HG02678 (cell line): Measurements from ENCODE around the gene INPP4B.

ENCODE experiments used
- ATAC-seq: cut with Tn5 transposase; IDR thresholded peaks from one replicate; pipeline ENCODE4 v1.9.1; 2021; ENCODE audit warnings: mild to moderate bottlenecking, moderate library complexity; ENCODE audit not compliant: unreplicated experiment

Gene INPP4B

GRCh38 chr4:142316913-142317312, 529.2 kb downstream of the INPP4B start:
- ATAC-seq = no peak

DNA sequence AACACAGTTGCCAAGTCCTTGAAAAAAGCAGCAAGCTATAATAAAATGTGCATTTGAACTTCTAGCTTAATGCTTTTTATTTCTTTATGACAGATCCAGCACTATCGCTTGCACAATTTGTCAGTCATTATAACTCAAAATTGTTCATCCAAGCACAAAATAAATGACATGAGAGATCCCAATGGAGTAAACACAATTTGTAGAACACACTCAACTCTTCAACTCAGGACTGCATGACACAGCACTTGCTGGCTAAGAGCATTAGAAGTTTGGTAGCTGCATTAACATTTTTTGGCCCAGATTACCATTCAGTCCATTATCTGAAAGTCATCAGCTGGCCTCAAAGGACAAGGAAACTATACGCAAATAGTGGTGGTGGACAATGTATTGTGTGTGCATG, 530.1 kb downstream of the INPP4B start:
- no peak for ATAC-seq

DNA sequence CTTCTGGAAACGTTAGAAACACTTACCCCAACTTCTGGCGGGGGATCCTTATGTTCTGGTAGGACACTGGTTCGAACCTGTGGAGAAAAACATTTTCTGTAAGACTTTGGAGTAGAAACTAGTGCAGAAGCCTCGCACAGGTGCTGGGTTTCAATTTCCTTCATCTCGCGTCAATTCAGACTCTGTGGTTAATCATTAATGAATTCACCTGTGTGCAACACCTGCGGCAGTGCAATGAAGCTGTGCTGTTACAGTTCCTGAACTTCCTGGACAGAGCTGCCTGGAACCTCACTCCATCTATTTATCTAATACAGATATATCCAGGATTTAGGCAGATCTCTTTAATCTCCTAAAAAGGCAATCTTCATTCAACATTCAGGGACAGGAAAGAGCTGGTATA, 531.4 kb downstream of the INPP4B start:
- ATAC-seq = no peak

- ATAC-seq = no peak
Observed at GRCh38 chr4:142314247-142314646, 531.9 kb downstream of the INPP4B start.

DNA sequence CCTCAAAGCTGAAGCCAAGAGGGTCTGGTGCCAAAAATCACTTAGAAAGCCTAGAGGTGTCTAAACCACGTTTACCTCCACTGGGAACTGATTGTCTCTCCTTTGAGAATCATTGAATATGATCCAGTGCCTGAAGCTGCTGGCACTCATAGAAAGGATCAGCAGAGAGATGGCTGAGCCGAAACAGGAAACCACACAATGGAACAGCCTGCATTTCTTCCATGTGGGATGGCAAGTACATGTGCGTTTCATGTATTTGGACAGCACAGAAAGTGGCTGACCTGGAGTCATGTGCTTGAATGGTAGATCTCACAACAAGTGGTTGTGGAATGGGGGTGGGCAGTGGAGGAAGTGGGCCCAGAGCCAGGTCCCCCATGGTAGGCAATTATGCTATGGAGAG, 533.7 kb downstream of the INPP4B start:
- ATAC-seq = no peak

- no peak for ATAC-seq
Observed at GRCh38 chr4:142311916-142312315, 534.2 kb downstream of the INPP4B start.

GRCh38 chr4:142309772-142310171, 536.3 kb downstream of the INPP4B start:
- no peak for ATAC-seq

- no peak for ATAC-seq
Observed at GRCh38 chr4:142307857-142308256, 538.2 kb downstream of the INPP4B start.

GRCh38 chr4:142297313-142297712, 548.8 kb downstream of the INPP4B start:
- ATAC-seq = no peak

GRCh38 chr4:142293536-142293935, 552.6 kb downstream of the INPP4B start:
- ATAC-seq = no peak

DNA sequence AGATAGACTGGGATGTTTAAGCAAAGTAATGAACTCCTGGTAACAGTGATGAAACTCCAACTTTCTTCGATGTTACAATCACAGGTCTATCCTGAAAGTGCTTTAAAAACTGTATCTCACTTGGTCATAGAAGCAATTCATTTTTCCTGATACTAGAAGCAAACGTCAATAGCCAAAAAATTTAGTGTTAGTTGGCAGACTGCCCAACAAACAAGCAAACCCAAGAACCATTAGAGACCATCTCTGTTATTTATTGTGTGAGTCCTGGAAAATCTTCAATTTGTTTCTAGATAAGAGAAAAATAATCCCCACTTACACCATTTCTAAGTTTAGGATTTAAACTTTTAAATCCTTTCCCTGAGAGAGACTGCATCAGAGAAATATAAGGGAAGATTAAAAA, 553.9 kb downstream of the INPP4B start:
- ATAC-seq = no peak

GRCh38 chr4:142291299-142292050, 554.6 kb downstream of the INPP4B start:
- ATAC-seq = no peak

GRCh38 chr4:142287371-142287770, 558.7 kb downstream of the INPP4B start:
- ATAC-seq = no peak

DNA sequence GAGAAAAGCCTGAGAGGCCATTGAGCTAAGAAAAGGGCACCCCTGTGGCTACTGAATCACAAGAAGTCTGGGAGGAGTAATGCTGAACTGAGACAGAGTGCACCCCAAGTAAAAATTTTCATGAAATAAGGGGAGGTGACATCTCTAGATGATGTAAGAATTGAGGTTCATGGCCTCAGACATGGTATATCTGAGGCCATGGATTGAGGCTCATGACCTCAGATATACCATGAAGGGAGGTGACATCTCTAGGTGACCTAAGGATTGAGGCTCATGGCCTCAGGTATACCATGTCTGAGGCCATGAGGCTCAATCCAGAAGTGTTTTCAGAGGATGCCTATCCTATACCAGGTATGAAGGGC, 560.9 kb downstream of the INPP4B start:
- no peak for ATAC-seq

DNA sequence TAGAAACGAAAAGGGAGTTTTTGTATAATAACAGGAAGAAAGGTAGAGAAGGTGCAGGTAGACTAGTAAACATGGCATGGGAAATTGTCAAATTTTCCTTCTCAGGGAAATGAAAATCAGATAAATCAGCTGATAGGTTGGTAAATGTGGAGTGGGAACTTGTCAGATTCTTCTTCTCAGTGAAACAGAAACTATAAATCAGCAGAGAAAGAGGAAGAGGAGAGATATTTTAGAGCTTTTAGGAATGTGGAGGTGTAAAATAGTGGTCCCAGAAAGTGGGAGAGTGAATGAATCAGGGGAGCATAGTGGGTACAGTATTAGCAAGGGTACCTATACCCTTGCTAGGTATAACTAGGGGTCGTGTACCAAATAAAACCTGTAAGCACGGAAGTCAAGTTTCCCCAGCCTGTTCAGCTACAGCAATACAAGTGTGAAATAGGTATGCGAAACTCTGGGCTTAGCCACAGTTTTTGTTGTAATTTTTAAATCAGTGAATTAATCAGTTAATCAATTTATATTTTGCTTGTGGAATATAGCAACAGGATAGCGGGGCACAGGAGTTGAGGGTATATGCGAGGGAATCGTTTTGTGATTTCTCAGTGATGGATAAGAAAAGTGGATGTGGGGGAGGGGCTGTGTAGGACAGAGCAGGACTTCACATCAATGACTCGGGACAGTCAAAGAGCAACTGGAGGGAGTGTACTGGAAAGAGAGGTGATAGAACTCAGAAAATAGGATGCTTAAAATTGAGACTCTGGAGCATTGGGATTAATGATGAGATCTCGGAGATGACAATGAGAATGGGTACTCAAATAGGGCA, 561.5 kb downstream of the INPP4B start:
- ATAC-seq = no peak

DNA sequence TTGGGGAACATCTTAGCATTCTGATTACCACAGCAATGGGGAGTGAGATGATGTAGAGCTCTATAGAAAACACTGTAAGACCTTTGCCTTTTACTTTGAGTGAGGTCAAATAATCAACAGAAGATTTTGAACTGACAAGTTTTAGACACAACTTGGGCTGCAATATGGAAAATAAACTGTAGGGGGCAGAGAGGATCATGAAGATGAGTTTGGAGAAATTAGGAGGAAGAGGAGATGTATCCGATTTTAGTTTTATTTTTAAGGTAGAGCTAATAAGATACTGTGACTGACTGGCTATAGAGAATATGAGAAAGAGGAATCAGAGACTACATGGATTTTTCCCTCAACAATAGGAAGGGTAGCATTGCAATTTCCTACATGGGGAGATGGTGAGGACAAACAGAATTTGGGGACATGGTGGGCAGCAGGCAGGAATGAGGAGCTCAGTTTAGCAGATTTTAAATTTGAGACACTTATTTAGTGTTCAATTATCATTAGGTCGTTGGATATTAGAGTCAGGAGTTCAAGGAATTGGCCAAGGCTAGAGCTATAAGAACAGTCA, 563.1 kb downstream of the INPP4B start:
- no peak for ATAC-seq

DNA sequence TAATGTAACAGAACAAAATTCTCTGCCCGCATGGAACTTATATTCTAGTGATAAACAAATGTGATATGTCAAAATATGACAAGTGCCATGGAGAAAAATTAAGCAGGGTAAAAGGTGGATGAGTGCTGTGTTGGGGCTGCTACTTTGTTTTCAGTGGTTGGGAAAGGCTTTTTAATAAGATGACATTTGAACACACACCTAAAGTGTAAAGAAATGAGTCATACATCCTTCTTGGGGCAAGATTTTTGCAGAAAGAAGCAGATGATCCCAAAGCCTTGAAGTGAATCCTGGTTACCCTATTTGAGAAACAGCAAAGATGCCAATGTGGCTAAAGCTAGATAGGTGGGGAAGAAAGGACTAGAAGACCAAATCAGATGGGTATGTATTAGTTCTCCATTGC, 564.1 kb downstream of the INPP4B start:
- ATAC-seq = no peak

GRCh38 chr4:142278663-142279062, 567.4 kb downstream of the INPP4B start:
- ATAC-seq = no peak

DNA sequence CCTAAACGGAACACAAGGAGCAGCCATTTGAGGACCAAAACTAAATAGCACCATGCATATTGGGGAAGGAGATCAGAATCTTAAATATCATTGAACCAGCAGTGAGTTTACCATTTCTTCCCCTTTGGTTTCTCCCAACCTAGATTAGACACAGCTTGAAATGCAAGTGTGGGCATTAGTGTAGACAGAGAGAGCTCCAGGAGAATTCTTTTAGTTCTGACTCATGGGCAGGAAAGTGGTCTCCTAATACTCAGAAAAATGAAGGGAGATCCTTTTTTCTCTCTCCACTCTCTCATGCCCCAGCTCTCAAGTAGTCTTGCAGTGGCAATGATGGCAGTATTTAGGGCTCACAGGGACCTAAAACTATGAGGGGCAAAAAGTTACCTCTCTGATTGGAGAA, 567.9 kb downstream of the INPP4B start:
- ATAC-seq = no peak

GRCh38 chr4:142274137-142274536, 572.0 kb downstream of the INPP4B start:
- no peak for ATAC-seq

DNA sequence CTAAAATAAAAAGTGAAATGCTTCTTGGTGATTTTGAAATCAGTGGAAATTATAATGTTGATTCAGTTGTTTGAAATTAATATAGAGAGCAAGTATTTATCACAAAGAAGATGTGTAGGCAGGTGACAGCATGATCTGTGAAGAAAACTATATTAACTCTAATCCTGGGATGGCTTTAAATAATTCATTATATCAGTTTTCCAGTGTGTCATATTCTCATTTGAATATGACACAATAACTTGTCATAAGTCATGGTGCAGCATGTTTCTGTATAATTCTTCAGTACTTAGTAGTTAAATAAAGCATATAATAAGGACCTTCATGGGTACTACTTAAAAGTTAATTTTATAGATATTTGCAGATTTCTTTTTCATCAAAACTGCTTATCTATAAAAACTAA, 573.6 kb downstream of the INPP4B start:
- ATAC-seq = no peak

- no peak for ATAC-seq
Observed at GRCh38 chr4:142271832-142272231, 574.3 kb downstream of the INPP4B start.
